A673 (cell line): ENCODE measurements around the gene ERC1.

Source experiments
- EZH2 ChIP-seq: fragments of 200-600 bp; sonication (generic); IDR thresholded peaks from 2 replicates; pipeline ENCODE4 v1.6.1; 2017; ENCODE audit warnings: borderline replicate concordance, low read depth, mild to moderate bottlenecking, mixed read lengths, antibody characterized with exemption, low read length; ENCODE audit not compliant: poor library complexity, severe bottlenecking
- TF ChIP-seq, protein P1 (sequence below): fragments of 300-800, 200-600 bp; sonication (generic); conservative IDR thresholded peaks from 2 replicates; pipeline ENCODE4 v1.5.1; 2017; ENCODE audit warnings: low read depth, mild to moderate bottlenecking, antibody characterized with exemption, low read length, moderate library complexity, mixed read lengths

DNA sequence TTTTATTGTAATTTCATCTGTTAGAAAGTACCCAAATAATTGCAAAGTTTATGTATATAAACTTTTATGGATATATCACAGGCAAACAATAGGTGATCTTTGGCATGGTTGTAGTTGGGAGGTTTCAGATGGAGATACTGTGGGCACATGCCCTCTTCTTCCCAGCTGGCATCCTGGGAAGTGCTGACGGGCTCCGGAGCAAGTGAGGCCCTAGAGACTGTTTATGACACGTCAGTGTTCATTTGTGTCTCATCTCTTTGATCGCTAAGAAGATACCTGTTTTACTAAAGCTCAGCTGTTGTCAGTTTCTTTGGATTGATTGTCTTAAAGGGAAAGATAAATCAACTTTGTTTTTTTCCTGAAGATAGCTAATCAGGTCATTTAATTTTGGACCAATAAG is 315.8 kb downstream of the ERC1 start:
- TF ChIP-seq EZH2, result no peak
- TF ChIP-seq, protein P1, sequence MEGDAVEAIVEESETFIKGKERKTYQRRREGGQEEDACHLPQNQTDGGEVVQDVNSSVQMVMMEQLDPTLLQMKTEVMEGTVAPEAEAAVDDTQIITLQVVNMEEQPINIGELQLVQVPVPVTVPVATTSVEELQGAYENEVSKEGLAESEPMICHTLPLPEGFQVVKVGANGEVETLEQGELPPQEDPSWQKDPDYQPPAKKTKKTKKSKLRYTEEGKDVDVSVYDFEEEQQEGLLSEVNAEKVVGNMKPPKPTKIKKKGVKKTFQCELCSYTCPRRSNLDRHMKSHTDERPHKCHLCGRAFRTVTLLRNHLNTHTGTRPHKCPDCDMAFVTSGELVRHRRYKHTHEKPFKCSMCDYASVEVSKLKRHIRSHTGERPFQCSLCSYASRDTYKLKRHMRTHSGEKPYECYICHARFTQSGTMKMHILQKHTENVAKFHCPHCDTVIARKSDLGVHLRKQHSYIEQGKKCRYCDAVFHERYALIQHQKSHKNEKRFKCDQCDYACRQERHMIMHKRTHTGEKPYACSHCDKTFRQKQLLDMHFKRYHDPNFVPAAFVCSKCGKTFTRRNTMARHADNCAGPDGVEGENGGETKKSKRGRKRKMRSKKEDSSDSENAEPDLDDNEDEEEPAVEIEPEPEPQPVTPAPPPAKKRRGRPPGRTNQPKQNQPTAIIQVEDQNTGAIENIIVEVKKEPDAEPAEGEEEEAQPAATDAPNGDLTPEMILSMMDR, result no peak
